K562 (cell line): ENCODE measurements around the gene CPTP. TPM values are rescaled to one million over a fixed set of nuclear protein-coding genes. Genes with fewer than 3 reads are reported as not detected.

Source experiments
- ATAC-seq: fragments of 200-7000 bp; cut with Tn5 transposase; 3 replicates; pipeline ENCODE4 v1.9.1; 2020; ENCODE audit warnings: moderate library complexity
- BruUV-seq: library from RNA; stranded (reverse); fragments of 400-500 nt; replicated peaks from 2 replicates; lab custom pipeline; 2021; lab: Mats Ljungman, UMichigan
- CTCF ChIA-PET: fragments of 300-600 bp; formaldehyde crosslinking; extraction: SDS; loops from one replicate; lab custom pipeline; 2021; ENCODE audit warnings: low intra/inter-chr PET ratio; lab: Yijun Ruan, JAX
- POLR2A ChIA-PET: fragments of 300-600, 350-650 bp; sonication (Branson Sonifier 250); formaldehyde crosslinking; extraction: SDS; loops from one replicate; lab custom pipeline; 2021; ENCODE audit warnings: antibody characterized with exemption, inconsistent platforms; lab: Yijun Ruan, JAX
- DNase-seq, 4 experiments: peaks; one replicate each; pipeline versions ENCODE4 v3.0.0 to v3.0.0-alpha.2; 2011 to 2018; ENCODE audit warnings: low spot score in 3 of 4, mixed read lengths in 3 of 4; ENCODE audit errors: extremely low read depth in 1 of 4
- FAIRE-seq: peaks from 2 replicates; lab custom pipeline; 2011; peaks lifted over from hg19 to GRCh38; lab: Jason Lieb, UNC
- H2AFZ ChIP-seq: 2 replicates; pipeline ENCODE4 v1.6.0; 2011; ENCODE audit warnings: low read depth, low read length, control low read depth, inconsistent platforms
- H3K27ac ChIP-seq: fragments of 200-600 bp; 3 replicates; pipeline ENCODE4 v1.8.0; 2011; ENCODE audit warnings: low read depth, mild to moderate bottlenecking, control low read depth, inconsistent platforms, low read length, moderate library complexity, mixed read lengths; ENCODE audit errors: extremely low read depth
- H3K27me3 ChIP-seq, 2 experiments: fragments of 300-600 bp in 1 of 2; 2 replicates in 1 of 2; 3 replicates in 1 of 2; pipeline versions ENCODE4 v1.6.0 to v1.8.0; 2011; ENCODE audit warnings: inconsistent platforms in 2 of 2, low read length in 2 of 2, mild to moderate bottlenecking in 1 of 2, mixed read lengths in 1 of 2, moderate library complexity in 1 of 2; ENCODE audit not compliant: control insufficient read depth in 2 of 2, insufficient read depth in 2 of 2
- H3K36me3 ChIP-seq: fragments of 300-600 bp; 3 replicates; pipeline ENCODE4 v1.8.0; 2011; ENCODE audit warnings: mild to moderate bottlenecking, low read length, inconsistent platforms; ENCODE audit not compliant: control insufficient read depth, insufficient read depth
- H3K4me1 ChIP-seq, 2 experiments: fragments of 200-600 bp in 1 of 2; replicated peaks in 1 of 2; 2 replicates in 1 of 2; 3 replicates in 1 of 2; pipeline versions ENCODE4 v1.5.1 to v1.8.0; 2011; ENCODE audit warnings: inconsistent platforms in 2 of 2, low read length in 2 of 2, mild to moderate bottlenecking in 1 of 2, mixed read lengths in 1 of 2, moderate library complexity in 1 of 2; ENCODE audit not compliant: control insufficient read depth in 2 of 2, insufficient read depth in 2 of 2
- H3K4me2 ChIP-seq: 2 replicates; pipeline ENCODE4 v1.6.1; 2011; ENCODE audit warnings: low read length, control low read depth, inconsistent platforms, mixed read lengths; ENCODE audit not compliant: insufficient read depth
- H3K4me3 ChIP-seq: fragments of 200-600 bp; sonication (generic), shearing (Covaris generic); 2 replicates; pipeline ENCODE4 v1.5.1; 2016; ENCODE audit warnings: control low read depth, inconsistent platforms
- H3K79me2 ChIP-seq: fragments of 200-600 bp; 3 replicates; pipeline ENCODE4 v1.8.0; 2011; ENCODE audit warnings: low read length, inconsistent platforms; ENCODE audit not compliant: control insufficient read depth, insufficient read depth
- H3K9ac ChIP-seq, 2 experiments: 2 replicates each; pipeline versions ENCODE4 v1.6.0 to v1.6.1; 2011; ENCODE audit warnings: low read depth in 2 of 2, low read length in 2 of 2, control low read depth in 1 of 2, inconsistent platforms in 1 of 2, mild to moderate bottlenecking in 1 of 2, mixed read lengths in 1 of 2; ENCODE audit not compliant: insufficient read depth in 1 of 2
- H3K9me1 ChIP-seq: one replicate; pipeline ENCODE4 v1.6.0; 2011; ENCODE audit warnings: inconsistent platforms, mild to moderate bottlenecking, low read length, moderate library complexity; ENCODE audit not compliant: control insufficient read depth, insufficient read depth
- H3K9me3 ChIP-seq: replicated peaks from 2 replicates; pipeline ENCODE4 v1.5.1; 2011; ENCODE audit warnings: low read depth, low read length, inconsistent platforms; ENCODE audit not compliant: control insufficient read depth, insufficient read depth
- H4K20me1 ChIP-seq: replicated peaks from 2 replicates; pipeline ENCODE4 v1.6.1; 2011; ENCODE audit warnings: low read length, inconsistent platforms, mixed read lengths; ENCODE audit not compliant: control insufficient read depth, insufficient read depth
- POLR2G ChIP-seq: fragments of 200-400 bp; formaldehyde crosslinking; IDR thresholded peaks from 2 replicates; pipeline ENCODE4 v1.6.1; 2017; ENCODE audit warnings: low read depth, mild to moderate bottlenecking, antibody characterized with exemption, low read length, moderate library complexity
- RBFOX2 ChIP-seq: fragments of 200-400 bp; formaldehyde crosslinking; IDR thresholded peaks from 2 replicates; pipeline ENCODE4 v1.6.1; 2017; ENCODE audit warnings: low read depth, mild to moderate bottlenecking, low read length, moderate library complexity
- RBM14 ChIP-seq: fragments of 200-400 bp; formaldehyde crosslinking; IDR thresholded peaks from 2 replicates; pipeline ENCODE4 v1.6.1; 2018; ENCODE audit warnings: low read depth, mild to moderate bottlenecking, low read length, moderate library complexity, borderline replicate concordance; ENCODE audit not compliant: insufficient read depth
- ZNF24 ChIP-seq: fragments of 450-650 bp; IDR thresholded peaks from 2 replicates; pipeline ENCODE4 v1.6.1; 2016
- WGBS: fragments of 100-300 bp; shearing (Covaris generic); methylation state at CpG from one replicate; pipeline ENCODE4 v1.1.6; 2016; ENCODE audit warnings: low coverage, mixed read lengths; ENCODE audit not compliant: insufficient coverage; ENCODE audit errors: missing lambda C conversion rate; 5-methylcytosine and 5-hydroxymethylcytosine counted together
- in situ Hi-C: fragments of 300-500 bp; cut with MboI; formaldehyde crosslinking; loops from 4 replicates; pipeline ENCODE4 v1.15.0; 2018; ENCODE audit warnings: inconsistent platforms, mixed read lengths
- intact Hi-C: fragments of 100-400 bp; cut with micrococcal nuclease; formaldehyde crosslinking; loops from 2 replicates; pipeline ENCODE4 v1.14.2; 2022
- polyA plus RNA-seq, 8 experiments: library from polyadenylated mRNA; depleted of rRNA in 4 of 8; stranded (reverse) in 5 of 8; unstranded in 3 of 8; fragments of >200 nt; fragmentation: Nextera tagmentation in 2 of 8; fragmentation: Illumina TruSeq in 1 of 8; extraction: Ambion mirVana in 2 of 8; extraction: Trizol in 1 of 8; gene quantifications; 2 replicates each; pipeline versions ENCODE4 v1.2.1 to v1.2.3, GENCODE V29; 2011 to 2014; ENCODE audit warnings: inconsistent platforms in 1 of 8, missing spikeins in 1 of 8
- total RNA-seq, 7 experiments: library from RNA; depleted of rRNA in 6 of 7; stranded (reverse); fragments of >200 nt in 6 of 7; fragmentation: Illumina TruSeq in 2 of 7; extraction: Trizol in 2 of 7; gene quantifications; 2 replicates each; pipeline versions ENCODE4 v1.2.1 to v1.2.3, GENCODE V29; 2011 to 2021; ENCODE audit warnings: low replicate concordance in 1 of 7
- TF ChIP-seq, protein P1 (sequence below): sonication (generic); formaldehyde crosslinking; IDR thresholded peaks from 2 replicates; pipeline ENCODE4 v1.8.1; 2023; ENCODE audit warnings: mild to moderate bottlenecking, missing genetic modification reagents

The CPTP gene
- total and polyA plus RNA-seq, 9 of the 15 experiments (the other 6 are each of a cell fraction or from before 2014, with no cell fraction given): 0.11 to 25.8 (median 3.5) TPM

DNA sequence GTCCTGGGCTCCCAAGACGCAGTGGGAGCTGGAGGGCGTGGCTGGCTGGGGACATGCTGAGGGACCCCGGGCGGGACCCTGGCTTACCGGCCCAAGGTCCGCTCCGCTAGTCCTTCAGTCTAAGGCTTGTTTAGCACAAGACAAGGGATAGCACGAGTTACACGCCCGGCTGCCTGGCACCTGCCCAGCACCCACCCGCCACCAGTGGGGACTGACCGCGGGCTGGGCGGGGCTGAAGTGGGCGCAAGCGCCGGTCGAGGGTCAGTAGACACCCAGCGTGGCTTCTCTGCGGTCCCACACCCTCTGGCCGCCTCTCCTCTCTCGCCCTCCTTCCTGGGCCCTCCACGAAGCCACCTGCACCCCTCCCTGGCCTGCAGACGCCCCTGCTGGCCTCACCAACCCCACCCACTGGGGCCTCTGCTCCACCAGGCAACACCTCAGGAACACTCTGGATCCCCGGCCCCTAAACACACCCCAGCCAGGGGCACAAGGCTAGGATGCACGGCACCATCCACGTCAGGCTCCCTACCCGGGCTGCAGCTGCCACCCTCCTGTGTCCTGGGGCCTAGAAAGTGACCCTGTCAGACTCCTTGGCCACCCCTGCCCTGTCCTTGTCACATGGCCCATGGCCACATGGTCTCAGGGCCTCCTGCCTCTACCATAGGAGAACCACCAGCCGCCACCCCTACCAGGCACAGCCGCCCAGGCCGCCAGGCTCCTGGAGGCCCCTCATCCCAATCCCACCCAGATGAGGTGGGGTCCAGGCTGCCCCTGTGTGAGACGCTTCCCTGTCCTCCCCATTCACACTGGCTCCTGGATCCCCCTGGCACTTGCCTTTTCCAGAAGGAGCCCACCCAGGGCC is 12.6 kb downstream of the CPTP start:
- DNase-seq (no peak), ATAC-seq (no peak; the same call in 2 of the 3 replicates), FAIRE-seq (no peak)
- intact Hi-C loops (no loop called here), in situ Hi-C loops (no loop called here)
- Histone ChIP-seq H3K4me3 (no peak overlapping the region), H3K9ac (peak overlapping the region in 1 of 2 experiments; percentile 14; a peak in 1 of 4 replicates), H3K9me3 (peaks cover 2% of the 10 kb centered on the region; the same call in 1 of the 2 replicates), H3K36me3 (peaks cover 76% of the 10 kb centered on the region; the same call in 2 of the 3 replicates), H3K9me1 (peaks cover 6% of the 10 kb centered on the region), H4K20me1 (peaks cover 26% of the 10 kb centered on the region; the same call in 1 of the 2 replicates), H3K4me2 (no peak overlapping the region), H3K79me2 (peaks cover 2% of the 10 kb centered on the region; the same call in 2 of the 3 replicates), H3K27ac (no peak overlapping the region), H3K27me3 (no peaks in the 10 kb centered on the region), H3K4me1 (peaks cover 0 to 85% of the 10 kb centered on the region in 2 experiments; a peak in 2 of 5 replicates), H2AFZ (no peak overlapping the region)
- BruUV-seq: no TSS peak
- ChIA-PET POLR2A (interaction anchor here (0.6 to 1.7 kb wide), 8 partner anchors 9 to 277 kb away, joined by 3 to 7 read pairs (median 4); partner anchors contain the start of gene AURKAIP1), CTCF (no interaction called here)
- TF ChIP-seq RBFOX2 (0 out of 2 replicates have a peak, but pooled peaks have one; percentile 42), RBM14 (0 out of 2 replicates have a peak, but pooled peaks have one; percentile 26), POLR2G (peak; percentile 40; the same call in 1 of the 2 replicates), ZNF24 (no peak)
- TF ChIP-seq, protein P1, sequence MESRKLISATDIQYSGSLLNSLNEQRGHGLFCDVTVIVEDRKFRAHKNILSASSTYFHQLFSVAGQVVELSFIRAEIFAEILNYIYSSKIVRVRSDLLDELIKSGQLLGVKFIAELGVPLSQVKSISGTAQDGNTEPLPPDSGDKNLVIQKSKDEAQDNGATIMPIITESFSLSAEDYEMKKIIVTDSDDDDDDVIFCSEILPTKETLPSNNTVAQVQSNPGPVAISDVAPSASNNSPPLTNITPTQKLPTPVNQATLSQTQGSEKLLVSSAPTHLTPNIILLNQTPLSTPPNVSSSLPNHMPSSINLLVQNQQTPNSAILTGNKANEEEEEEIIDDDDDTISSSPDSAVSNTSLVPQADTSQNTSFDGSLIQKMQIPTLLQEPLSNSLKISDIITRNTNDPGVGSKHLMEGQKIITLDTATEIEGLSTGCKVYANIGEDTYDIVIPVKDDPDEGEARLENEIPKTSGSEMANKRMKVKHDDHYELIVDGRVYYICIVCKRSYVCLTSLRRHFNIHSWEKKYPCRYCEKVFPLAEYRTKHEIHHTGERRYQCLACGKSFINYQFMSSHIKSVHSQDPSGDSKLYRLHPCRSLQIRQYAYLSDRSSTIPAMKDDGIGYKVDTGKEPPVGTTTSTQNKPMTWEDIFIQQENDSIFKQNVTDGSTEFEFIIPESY (CRISPR knock-in tag): peak; percentile 72
- 95% methylated on average over 28 of the region's 32 CpGs for WGBS
